Naive B cell (primary cell): ENCODE data around the gene DOK4. TPM values are rescaled to one million over a fixed set of nuclear protein-coding genes. Genes with fewer than 3 reads are reported as not detected.

ENCODE experiments used
- ATAC-seq, 2 donors: fragments of 150-1000 bp; cut with Tn5 transposase; 2 replicates each; pipeline ENCODE4 v1.10.0; 2021; ENCODE audit warnings: low read depth in 2 of 2, mild to moderate bottlenecking in 2 of 2, moderate library complexity in 2 of 2
- DNase-seq: peaks from one replicate; pipeline ENCODE4 v3.0.0; 2022
- H3K27ac Mint-ChIP-seq, 6 donors: one replicate each; pipeline ENCODE4 v1.8.0; 2020 to 2022; ENCODE audit warnings: mild to moderate bottlenecking in 6 of 6, mixed read lengths in 6 of 6, moderate library complexity in 5 of 6, inconsistent platforms in 2 of 6
- H3K27me3 Mint-ChIP-seq, 3 donors: one replicate each; pipeline ENCODE4 v1.8.0; 2021 to 2022; ENCODE audit warnings: mixed read lengths in 3 of 3, mild to moderate bottlenecking in 1 of 3
- H3K36me3 Mint-ChIP-seq, 2 donors: one replicate each; pipeline ENCODE4 v1.8.0; 2020 to 2022; ENCODE audit warnings: mixed read lengths in 2 of 2, inconsistent platforms in 1 of 2, mild to moderate bottlenecking in 1 of 2
- H3K4me1 Mint-ChIP-seq, 3 donors: one replicate each; pipeline ENCODE4 v1.8.0; 2020 to 2022; ENCODE audit warnings: mixed read lengths in 3 of 3, inconsistent platforms in 1 of 3, mild to moderate bottlenecking in 1 of 3, moderate library complexity in 1 of 3
- H3K4me3 Mint-ChIP-seq, 8 donors: one replicate each; pipeline ENCODE4 v1.8.0; 2020 to 2022; ENCODE audit warnings: mild to moderate bottlenecking in 8 of 8, mixed read lengths in 8 of 8, moderate library complexity in 8 of 8, inconsistent platforms in 2 of 8
- H3K9me3 Mint-ChIP-seq, 7 donors: one replicate each; pipeline ENCODE4 v1.8.0; 2020 to 2022; ENCODE audit warnings: mixed read lengths in 7 of 7, mild to moderate bottlenecking in 5 of 7, inconsistent platforms in 2 of 7, moderate library complexity in 1 of 7
- polyA plus RNA-seq, 6 donors: library from polyadenylated mRNA; unstranded; fragments of 300-500 nt; fragmentation: Illumina TruSeq; gene quantifications; one replicate each; pipeline ENCODE4 v1.2.3, GENCODE V29; 2021; ENCODE audit warnings: low read depth in 6 of 6

DOK4 gene
- 1 to 10 TPM in 4 of 6 donors, under 1 TPM in 1, not detected in 1; 0.22 to 2.1 (median 1.4) TPM for polyA plus RNA-seq

DNA sequence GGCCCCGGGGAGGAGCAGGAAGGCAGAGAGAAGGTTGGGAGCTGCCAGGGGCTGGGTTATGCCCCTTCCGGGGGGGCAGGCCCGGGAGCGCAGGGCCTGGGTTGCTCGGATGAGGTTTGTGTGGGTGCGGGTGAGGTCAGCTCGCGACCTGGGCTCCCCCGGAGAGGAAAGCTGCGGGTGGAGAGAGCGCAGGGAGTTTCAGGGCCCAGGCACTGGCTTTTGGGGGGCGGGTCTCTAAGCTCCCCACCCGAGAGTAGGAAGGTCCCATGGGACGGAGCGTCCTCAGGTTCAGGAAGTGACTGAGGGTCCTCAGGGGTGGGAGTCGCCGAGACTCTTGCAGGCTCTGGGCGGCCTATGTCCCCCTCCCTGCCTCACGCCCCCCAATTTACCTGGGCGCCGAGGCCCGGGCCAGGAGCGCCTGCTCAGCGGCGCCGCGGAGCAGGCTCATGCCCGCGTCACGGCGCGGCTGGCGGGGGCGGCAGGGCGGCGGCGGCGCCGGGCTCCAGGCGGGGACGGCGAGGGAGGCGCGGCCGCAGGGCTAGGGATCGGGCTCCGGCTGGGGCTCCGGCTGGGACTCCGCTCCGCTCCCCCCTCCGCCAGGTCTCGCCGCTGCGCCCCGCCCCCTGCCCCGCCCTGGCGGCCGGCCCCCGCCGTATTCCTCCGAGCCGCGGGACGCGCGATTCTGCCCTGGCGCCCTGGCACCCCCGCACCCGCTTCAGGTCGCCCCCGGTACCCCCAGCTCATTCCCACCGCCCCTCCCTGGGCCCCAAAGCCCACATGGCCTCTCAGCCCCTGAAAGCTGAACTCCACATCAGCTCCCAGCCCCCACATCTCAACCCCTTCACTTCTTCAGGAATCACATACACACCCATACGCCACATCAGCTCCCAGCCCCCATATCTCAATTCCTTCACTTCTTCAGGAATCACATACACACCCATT is at the start of gene DOK4:
Gene DOK4 (minus strand): TSS at position 578 of the 942 bp plus-strand sequence. CDS start 6,986 bp downstream, outside the sequence.
- peak; percentile 55 for DNase-seq
- Mint-ChIP-seq H3K9me3 (no peaks in the 10 kb centered on the region), H3K36me3 (no peaks in the 10 kb centered on the region), H3K27me3 (peaks cover 8 to 26% (median 22%) of the 10 kb centered on the region in 3 donors), H3K4me1 (peaks cover 14 to 26% (median 20%) of the 10 kb centered on the region in 3 donors), H3K27ac (peak within 1 kb of the TSS in 3 of 6 donors; percentile 27 to 79 (median 73)), H3K4me3 (peak within 1 kb of the TSS; percentile 85 to 94 (median 89))
- peak; percentile 92 to 93 for ATAC-seq

DNA sequence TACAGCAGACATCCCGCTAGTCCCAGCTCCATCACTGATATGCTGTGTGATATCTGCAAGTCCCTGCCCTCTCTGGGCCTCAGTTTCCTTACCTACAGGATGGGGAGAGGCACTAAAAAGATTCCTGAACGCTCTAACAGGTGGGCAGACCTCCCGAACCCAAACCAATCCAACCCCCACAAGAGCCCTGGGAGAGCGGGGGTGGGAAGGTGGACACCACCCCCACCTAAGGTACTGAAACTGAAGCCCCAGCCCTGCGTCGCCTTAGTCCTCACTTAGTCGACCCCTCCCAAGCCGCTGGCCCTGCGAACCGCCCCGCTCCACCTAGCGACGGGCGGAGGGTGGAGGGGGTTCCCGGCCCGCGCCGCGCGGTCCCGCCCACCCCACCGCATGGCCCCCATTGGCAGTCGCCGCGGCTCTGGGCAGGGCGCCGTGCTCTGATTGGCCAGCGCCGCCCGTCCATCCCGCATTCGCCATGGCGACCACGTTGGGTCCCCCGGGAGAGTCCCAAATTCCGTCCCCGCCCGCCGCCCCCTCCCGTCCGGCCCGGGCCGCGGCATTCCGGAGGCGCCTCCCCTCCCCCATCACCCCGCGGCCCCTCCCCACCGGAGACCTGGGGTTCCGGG is 49.5 kb upstream of the DOK4 start:
- Mint-ChIP-seq H3K36me3 (no peaks in the 10 kb centered on the region), H3K27ac (peak overlapping the region; percentile 71 to 98 (median 96)), H3K4me3 (peak overlapping the region; percentile 74 to 91 (median 86)), H3K27me3 (no peaks in the 10 kb centered on the region), H3K4me1 (peaks cover 63 to 82% (median 80%) of the 10 kb centered on the region in 3 donors), H3K9me3 (no peaks in the 10 kb centered on the region)
- ATAC-seq (peak; percentile 83 to 84), DNase-seq (peak; percentile 88)

DNA sequence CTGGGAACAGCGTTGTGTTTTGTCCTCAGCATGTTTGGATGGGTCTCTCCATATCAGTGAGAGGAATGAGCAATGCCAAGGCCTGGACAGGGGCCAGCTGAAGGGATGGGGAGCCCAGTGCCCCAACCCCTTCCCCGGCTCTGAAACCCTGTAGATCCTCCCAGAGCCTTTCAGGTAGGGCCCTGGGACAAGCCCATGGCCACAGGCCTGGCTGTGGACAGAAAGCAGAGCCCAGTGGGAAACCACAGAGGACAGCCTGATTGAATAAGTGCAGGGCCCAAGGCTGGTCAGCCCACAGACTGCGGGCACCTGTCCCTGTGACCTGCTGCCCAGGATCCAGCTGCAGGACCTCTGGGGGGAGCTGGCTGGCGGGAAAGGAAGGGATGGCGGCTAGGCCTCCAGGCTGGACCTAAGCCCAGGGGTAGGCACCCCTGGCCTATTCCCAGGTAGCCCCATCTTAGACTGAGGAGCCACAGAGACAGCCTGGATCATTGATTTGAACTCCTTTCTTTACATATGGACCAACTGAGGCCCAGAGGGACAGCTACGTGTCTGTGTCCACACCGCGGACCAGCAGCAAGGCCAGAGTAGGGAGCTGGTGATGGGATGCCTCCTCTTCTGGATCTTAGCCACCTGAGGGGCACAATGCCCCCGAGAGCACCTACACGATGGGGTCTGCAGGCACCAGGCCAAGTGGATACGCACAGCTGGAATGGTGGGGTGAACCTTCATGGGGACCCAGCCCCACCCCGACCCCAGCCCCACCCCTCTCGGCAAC is 48.8 kb upstream of the DOK4 start:
- H3K4me3 Mint-ChIP-seq, result peak overlapping the region in 7 of 8 donors; percentile 67 to 90 (median 86)
- no peaks in the 10 kb centered on the region for H3K36me3 Mint-ChIP-seq
- H3K4me1 Mint-ChIP-seq, result peaks cover 70 to 82% (median 82%) of the 10 kb centered on the region in 3 donors
- H3K27ac Mint-ChIP-seq, result peak overlapping the region; percentile 23 to 98 (median 91)
- H3K9me3 Mint-ChIP-seq, result no peaks in the 10 kb centered on the region
- H3K27me3 Mint-ChIP-seq, result no peaks in the 10 kb centered on the region
- ATAC-seq (no peak), DNase-seq (no peak)

DNA sequence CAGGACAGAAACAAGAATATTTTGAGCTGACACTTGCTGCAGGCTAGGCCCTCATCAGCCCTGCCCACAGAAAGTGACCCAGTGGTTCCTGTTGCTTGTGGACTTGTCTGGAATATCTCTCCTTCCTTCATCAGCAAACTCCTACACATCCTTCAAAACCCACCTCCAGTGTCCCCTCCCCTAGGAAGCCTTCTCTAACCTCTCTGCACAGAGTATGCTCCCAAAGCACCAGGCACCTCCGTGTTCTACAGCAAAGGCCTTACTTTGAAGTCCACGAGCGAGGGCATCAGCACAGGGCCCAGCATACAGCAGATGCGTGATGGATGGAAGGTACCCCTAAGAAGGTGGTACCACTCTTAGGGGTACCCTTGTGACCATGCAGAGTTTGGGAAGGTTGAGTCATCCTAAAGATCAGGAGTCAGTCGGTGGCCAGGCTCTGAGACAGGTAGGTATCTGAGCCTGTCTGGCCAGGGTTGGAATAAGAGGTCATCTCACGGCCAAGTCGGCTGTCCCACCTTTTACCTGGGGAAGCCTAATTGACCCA is 48.1 kb upstream of the DOK4 start:
- DNase-seq (no peak), ATAC-seq (no peak)
- Mint-ChIP-seq H3K9me3 (no peaks in the 10 kb centered on the region), H3K36me3 (no peaks in the 10 kb centered on the region), H3K4me3 (peak overlapping the region; percentile 49 to 86 (median 76)), H3K4me1 (peaks cover 77 to 89% (median 82%) of the 10 kb centered on the region in 3 donors), H3K27ac (peak overlapping the region; percentile 23 to 98 (median 92)), H3K27me3 (no peaks in the 10 kb centered on the region)

DNA sequence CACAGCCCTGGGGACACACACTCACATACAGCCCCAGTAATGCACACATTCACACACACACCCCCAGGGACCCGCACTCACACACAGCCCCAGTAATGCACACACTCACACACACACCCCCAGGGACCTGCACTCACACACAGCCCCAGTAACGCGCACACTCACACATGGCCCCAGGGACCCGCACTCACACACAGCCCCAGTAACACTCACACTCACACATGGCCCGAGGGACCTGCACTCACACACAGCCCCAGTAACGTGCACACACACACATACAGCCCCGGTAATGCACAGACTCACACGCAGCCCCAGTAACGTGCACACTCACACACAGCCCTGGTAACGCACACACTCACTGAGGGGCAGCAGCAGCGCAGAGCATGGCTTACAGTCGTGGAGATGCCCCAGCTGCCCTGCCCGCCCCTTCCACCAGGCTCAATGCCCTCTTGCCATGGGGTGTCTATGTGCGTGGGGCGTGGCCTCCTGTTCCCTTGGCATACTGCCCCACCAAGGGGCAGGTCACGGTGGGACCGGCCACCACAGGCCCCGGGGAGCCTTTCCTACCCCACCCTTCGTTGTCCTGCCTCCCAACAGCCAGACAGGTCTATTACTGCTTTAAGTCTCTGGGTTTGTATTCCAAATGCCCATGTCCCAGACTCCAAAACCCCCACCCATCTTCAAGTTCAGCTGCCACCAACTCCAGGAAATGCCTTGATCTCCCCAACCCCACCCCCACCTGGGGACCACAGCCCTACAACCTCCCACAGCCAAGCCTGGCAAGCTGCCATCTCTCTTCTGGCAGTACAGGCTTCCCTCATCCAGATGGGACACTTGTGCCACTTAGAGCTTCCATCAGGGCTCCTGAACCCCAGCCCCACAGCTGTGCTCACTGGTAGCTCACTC is 47.4 kb upstream of the DOK4 start:
- Mint-ChIP-seq H3K27ac (peak overlapping the region; percentile 75 to 97 (median 90)), H3K4me3 (peak overlapping the region; percentile 49 to 86 (median 76)), H3K9me3 (no peaks in the 10 kb centered on the region), H3K27me3 (no peaks in the 10 kb centered on the region), H3K4me1 (peaks cover 74 to 84% (median 77%) of the 10 kb centered on the region in 3 donors), H3K36me3 (no peaks in the 10 kb centered on the region)
- ATAC-seq (no peak), DNase-seq (no peak)

DNA sequence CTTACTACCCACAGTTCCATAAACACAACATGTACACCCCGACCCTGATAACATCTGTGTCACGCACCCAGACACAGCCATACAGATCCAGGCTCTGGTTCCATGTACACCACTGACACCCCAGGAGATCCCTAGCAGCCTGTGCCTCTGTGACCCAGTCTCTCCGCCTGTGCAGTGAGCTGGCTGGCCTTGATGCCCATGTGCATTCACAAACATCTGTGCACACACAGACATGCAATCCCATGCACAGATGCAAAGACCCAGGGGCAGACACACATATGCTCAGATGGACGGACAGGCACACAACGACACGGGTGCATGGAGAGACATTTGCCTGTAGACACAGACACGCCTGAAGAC is 46.0 kb upstream of the DOK4 start:
- H3K4me3 Mint-ChIP-seq, result peak overlapping the region in 6 of 8 donors; percentile 30 to 77 (median 57)

DNA sequence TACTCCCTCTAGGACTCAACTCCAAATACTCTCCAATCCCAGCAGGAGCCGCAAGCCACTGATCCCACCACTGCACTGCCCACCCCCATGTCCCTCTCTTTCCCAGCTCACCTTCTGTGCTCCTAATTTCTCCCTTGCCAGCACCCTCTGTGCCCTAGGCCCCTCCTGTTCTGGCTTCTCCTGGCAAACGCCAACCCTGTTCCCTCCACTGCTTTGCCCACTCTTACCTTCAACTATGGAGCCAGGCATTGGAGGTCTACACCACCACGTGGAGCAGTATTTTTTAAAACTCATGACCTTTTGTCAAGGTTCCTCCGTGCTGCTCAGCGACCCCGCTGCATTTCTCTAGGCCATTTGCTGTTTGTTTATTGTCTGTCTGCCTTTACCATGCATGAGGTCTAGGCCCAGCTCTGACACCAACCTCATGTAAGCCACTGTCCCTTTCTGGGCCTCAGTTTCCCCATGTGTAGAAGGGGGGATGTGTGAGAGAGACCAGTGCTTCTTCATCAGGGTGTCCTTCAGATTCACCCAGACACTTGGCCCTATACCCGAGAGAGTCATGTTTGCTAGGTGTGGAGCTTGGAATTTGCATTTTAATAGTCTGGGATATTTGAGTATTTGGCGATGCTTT is 45.5 kb upstream of the DOK4 start:
- peak overlapping the region in 7 of 8 donors; percentile 38 to 90 (median 77) for H3K4me3 Mint-ChIP-seq
- ATAC-seq, result no peak
- no peak for DNase-seq
- no peaks in the 10 kb centered on the region for H3K9me3 Mint-ChIP-seq
- H3K4me1 Mint-ChIP-seq, result peaks cover 58 to 65% (median 60%) of the 10 kb centered on the region in 3 donors
- peak overlapping the region; percentile 20 to 86 (median 76) for H3K27ac Mint-ChIP-seq
- H3K27me3 Mint-ChIP-seq, result no peaks in the 10 kb centered on the region
- no peaks in the 10 kb centered on the region for H3K36me3 Mint-ChIP-seq

More for the DNA sequence above, 46.0 kb upstream of the DOK4 start:
- Mint-ChIP-seq H3K27me3 (no peaks in the 10 kb centered on the region), H3K4me1 (peaks cover 62 to 70% (median 64%) of the 10 kb centered on the region in 3 donors), H3K36me3 (no peaks in the 10 kb centered on the region), H3K9me3 (no peaks in the 10 kb centered on the region), H3K27ac (peak overlapping the region in 5 of 6 donors; percentile 29 to 86 (median 62))
- DNase-seq, result no peak
- ATAC-seq, result no peak

DNA sequence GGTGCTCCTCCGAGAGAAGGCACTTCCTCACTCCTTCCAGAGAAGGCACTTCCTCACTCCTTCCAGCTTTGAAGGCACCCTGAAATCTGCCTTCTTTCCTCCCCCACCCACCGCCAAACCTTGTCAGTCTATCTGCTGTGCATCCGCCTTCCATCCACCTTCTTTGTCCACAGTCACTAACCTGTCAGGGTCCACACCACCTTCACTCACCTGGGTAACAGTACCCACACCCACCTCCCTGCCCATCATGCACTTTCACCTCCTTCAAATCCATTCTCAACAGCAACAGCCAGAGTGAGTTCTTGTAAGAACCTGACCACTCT is 44.9 kb upstream of the DOK4 start:
- peaks cover 58 to 63% (median 60%) of the 10 kb centered on the region in 3 donors for H3K4me1 Mint-ChIP-seq
- ATAC-seq (no peak), DNase-seq (no peak)

DNA sequence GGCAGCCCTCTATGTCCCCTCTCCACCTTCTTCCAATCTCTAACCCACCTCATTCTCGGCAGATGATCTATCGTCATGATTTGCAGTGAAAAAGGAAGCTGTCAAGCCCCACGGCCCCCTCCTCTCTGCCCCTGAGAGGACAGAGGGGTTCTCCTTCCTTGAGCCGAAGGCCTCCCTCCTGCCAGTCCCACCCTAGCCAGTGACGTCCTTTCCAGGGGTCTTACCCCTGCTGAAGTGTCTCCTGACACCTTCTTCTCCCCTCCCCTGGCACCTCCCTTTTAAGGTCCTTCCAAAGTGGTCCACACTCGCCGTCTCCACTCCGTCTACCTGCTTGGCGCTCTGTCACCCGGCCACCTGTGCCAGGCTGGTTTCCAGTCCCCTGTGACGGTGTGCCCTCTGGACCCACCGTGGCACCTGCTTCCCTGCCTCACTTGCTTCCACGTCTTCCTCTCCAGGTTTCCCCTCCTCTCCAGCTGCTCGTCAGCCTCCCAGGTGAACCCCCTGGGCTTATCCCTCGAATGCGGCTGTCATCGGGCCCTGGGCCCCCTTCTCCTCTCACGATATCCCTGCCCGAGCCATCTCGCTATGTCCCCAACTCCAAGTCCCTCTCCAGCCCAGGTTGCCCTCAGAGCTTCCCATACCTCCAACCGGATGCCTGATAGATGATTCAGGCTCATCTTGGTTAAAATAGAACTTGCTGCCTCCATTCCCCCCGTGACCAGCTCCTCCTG is 44.4 kb upstream of the DOK4 start:
- H3K36me3 Mint-ChIP-seq, result no peaks in the 10 kb centered on the region
- H3K27me3 Mint-ChIP-seq, result no peaks in the 10 kb centered on the region
- peaks cover 56 to 61% (median 58%) of the 10 kb centered on the region in 3 donors for H3K4me1 Mint-ChIP-seq
- ATAC-seq (no peak), DNase-seq (no peak)
- no peaks in the 10 kb centered on the region for H3K9me3 Mint-ChIP-seq
- peak overlapping the region; percentile 38 to 92 (median 83) for H3K4me3 Mint-ChIP-seq
- H3K27ac Mint-ChIP-seq, result peak overlapping the region; percentile 86 to 98 (median 96)

More for the DNA sequence above, 44.9 kb upstream of the DOK4 start:
- H3K27me3 Mint-ChIP-seq, result no peaks in the 10 kb centered on the region
- no peaks in the 10 kb centered on the region for H3K9me3 Mint-ChIP-seq
- H3K4me3 Mint-ChIP-seq, result peak overlapping the region; percentile 22 to 90 (median 76)
- H3K27ac Mint-ChIP-seq, result peak overlapping the region in 5 of 6 donors; percentile 18 to 95 (median 83)
- H3K36me3 Mint-ChIP-seq, result no peaks in the 10 kb centered on the region

DNA sequence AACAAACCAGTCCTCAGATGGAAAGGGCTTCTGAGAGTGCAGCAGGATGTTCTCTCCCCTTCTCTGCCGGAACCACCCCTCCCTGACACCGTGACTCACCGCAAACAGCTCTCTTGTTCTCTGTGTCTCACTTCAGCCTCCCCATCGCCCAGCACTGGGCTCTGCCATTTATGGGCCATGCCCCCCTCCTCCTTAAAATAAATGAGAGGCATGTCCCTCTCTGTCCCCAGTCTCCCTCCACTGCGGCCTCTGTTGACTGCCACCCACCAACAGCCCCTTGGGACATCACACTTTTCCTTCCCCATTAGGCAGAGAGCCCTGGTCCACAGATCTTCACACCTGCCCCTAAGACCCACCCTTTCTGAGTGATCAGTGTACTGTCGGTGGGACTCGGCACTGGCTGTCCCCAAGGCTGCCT is 43.8 kb upstream of the DOK4 start:
- Mint-ChIP-seq H3K27me3 (no peaks in the 10 kb centered on the region), H3K4me3 (peak overlapping the region; percentile 38 to 92 (median 83)), H3K36me3 (no peaks in the 10 kb centered on the region), H3K4me1 (peaks cover 57 to 59% (median 59%) of the 10 kb centered on the region in 3 donors), H3K9me3 (no peaks in the 10 kb centered on the region), H3K27ac (peak overlapping the region; percentile 86 to 98 (median 96))
- ATAC-seq (peak; percentile 74), DNase-seq (peak; percentile 61)
